Activated CD4-positive, alpha-beta memory T cell treated with anti-CD3 and anti-CD28 coated beads, Interleukin-2, amount 10 ng/mL, durations not matched to agents 7 days and 5 days (primary cell): ENCODE results near the gene MAN2C1. TPM values are rescaled to one million over a fixed set of nuclear protein-coding genes. Genes with fewer than 3 reads are reported as not detected.
A peak's percentile ranks its signal among the peaks of the same experiment; 100 is the strongest.

ENCODE experiments used
- CTCF ChIA-PET: fragments of 350-600 bp; sonication (Branson Sonifier 250); formaldehyde crosslinking; loops from one replicate; lab custom pipeline; 2021; ENCODE audit warnings: antibody characterized with exemption, inconsistent platforms; lab: Charles Lee
- POLR2A ChIA-PET: fragments of 350-600 bp; sonication (Branson Sonifier 250); formaldehyde crosslinking; loops from one replicate; lab custom pipeline; 2021; ENCODE audit warnings: antibody characterized with exemption; lab: Charles Lee
- DNase-seq: peaks from one replicate; pipeline ENCODE4 v3.0.0-alpha.2; 2020
- H3K27ac Mint-ChIP-seq: one replicate; pipeline ENCODE4 v1.8.0; 2021; ENCODE audit warnings: mild to moderate bottlenecking, mixed read lengths
- H3K27me3 Mint-ChIP-seq: one replicate; pipeline ENCODE4 v1.8.0; 2021; ENCODE audit warnings: mixed read lengths
- H3K36me3 Mint-ChIP-seq: one replicate; pipeline ENCODE4 v1.8.0; 2021; ENCODE audit warnings: low read depth, mixed read lengths
- H3K4me1 Mint-ChIP-seq: one replicate; pipeline ENCODE4 v1.8.0; 2021; ENCODE audit warnings: mixed read lengths
- H3K4me3 Mint-ChIP-seq: one replicate; pipeline ENCODE4 v1.8.0; 2021; ENCODE audit warnings: mild to moderate bottlenecking, mixed read lengths
- H3K9me3 Mint-ChIP-seq: one replicate; pipeline ENCODE4 v1.8.0; 2021; ENCODE audit warnings: mixed read lengths
- total RNA-seq, 2 experiments: library from RNA; stranded (reverse); gene quantifications; one replicate each; pipeline ENCODE4 v1.2.3, GENCODE V29; 2021

MAN2C1 gene
- total RNA-seq, 2 experiments from 2014 or later, result 174 to 196 TPM

- H3K27me3 Mint-ChIP-seq, result no peaks in the 10 kb centered on the region
- peak overlapping the region; percentile 93 for H3K4me3 Mint-ChIP-seq
- ChIA-PET CTCF (interaction anchor here (0.6 to 4.5 kb wide), 8 partner anchors 15 to 327 kb away, joined by 3 to 109 read pairs (median 6); partner anchors contain the start of genes COMMD4, IMP3 and SIN3A), POLR2A (interaction anchor here (0.8 to 7.3 kb wide), 7 partner anchors 10 to 283 kb away, joined by 3 to 174 read pairs (median 5); partner anchors contain the start of gene SIN3A)
- no peak for DNase-seq
- H3K9me3 Mint-ChIP-seq, result no peaks in the 10 kb centered on the region
- peaks cover 52% of the 10 kb centered on the region for H3K36me3 Mint-ChIP-seq
- H3K27ac Mint-ChIP-seq, result peak overlapping the region; percentile 96
- H3K4me1 Mint-ChIP-seq, result peaks cover 37% of the 10 kb centered on the region
These were observed 1.6 kb upstream of the MAN2C1 start for GRCh38 chr15:75369897-75370581.

DNA sequence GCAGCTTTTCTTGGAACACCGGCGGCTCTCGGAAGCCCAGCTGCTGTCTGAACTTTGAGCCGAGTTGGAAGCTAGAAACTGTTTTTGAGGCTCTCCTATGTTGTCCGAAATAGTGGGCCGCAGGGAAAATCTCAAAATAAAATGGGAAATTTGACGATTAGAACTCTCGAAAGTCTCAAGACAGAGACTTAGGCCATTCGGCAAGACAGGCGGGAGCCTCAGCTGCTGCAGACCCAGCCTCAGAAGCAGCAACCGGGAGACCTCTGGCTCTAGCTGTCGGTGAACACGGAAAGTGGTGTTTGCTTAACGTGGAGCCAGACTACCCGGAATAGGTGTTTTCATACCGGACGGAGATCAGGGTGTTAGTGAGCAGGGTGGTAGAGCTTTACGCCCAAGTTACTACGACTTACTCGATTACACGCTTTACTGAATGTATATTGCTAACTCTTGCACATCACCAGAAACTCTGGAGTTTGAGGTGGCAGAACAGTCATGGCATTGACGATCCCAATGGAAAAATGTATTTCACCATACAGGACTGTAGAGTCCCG, 357 bp upstream of the MAN2C1 start:
- peaks cover 44% of the 10 kb centered on the region for H3K36me3 Mint-ChIP-seq
- peak overlapping the region; percentile 96 for H3K27ac Mint-ChIP-seq
- peak; percentile 32 for DNase-seq
- ChIA-PET POLR2A (interaction anchor here (0.8 to 7.3 kb wide), 31 partner anchors 8 to 462 kb away, joined by 3 to 174 read pairs (median 6); partner anchors contain the start of genes COMMD4, FAM219B, IMP3 and NEIL1), CTCF (interaction anchor here (0.6 to 4.5 kb wide), 26 partner anchors 8 to 393 kb away, joined by 3 to 109 read pairs (median 6); partner anchors contain the start of genes C15orf39, COMMD4, IMP3 and PPCDC)
- H3K9me3 Mint-ChIP-seq, result no peaks in the 10 kb centered on the region
- H3K4me1 Mint-ChIP-seq, result peaks cover 33% of the 10 kb centered on the region
- no peaks in the 10 kb centered on the region for H3K27me3 Mint-ChIP-seq
- peak overlapping the region; percentile 93 for H3K4me3 Mint-ChIP-seq

DNA sequence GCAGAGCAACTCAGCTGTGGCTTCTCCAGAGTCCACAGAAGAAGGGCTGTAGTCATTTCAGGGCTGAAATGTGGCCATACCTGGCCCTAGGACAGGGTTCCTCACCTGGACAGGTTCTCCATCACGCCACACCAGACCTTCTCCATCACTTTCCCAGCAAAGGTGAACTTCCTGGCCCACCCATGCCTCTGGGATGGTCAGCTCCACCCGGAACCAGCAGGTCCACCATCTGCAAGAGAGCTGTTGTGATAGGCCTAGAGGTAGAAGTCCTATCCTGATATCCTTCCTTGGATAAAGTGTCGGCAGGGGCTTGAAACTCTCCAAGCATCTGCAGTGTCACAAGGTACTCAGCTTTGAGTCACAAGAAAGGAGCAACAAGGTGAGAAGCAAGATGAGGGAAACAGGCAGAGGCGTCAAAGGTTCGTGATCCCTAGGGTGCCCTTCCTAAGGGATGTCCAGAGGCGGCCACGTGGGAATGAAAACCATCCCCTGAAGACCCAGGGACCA, 948 bp downstream of the MAN2C1 start:
- peaks cover 29% of the 10 kb centered on the region for H3K4me1 Mint-ChIP-seq

GRCh38 chr15:75367006-75367405, 1.4 kb downstream of the MAN2C1 start:
- peak overlapping the region; percentile 93 for H3K4me3 Mint-ChIP-seq

More for the DNA sequence above, 948 bp downstream of the MAN2C1 start:
- Mint-ChIP-seq H3K36me3 (peaks cover 34% of the 10 kb centered on the region), H3K27ac (peak overlapping the region; percentile 96), H3K27me3 (no peaks in the 10 kb centered on the region), H3K4me3 (peak overlapping the region; percentile 93), H3K9me3 (no peaks in the 10 kb centered on the region)
- ChIA-PET CTCF (interaction anchor here (0.7 to 4.5 kb wide), 46 partner anchors 8 to 435 kb away, joined by 3 to 109 read pairs (median 5); partner anchors contain the start of genes C15orf39, COMMD4, IMP3 and SIN3A), POLR2A (interaction anchor here (0.8 to 7.3 kb wide), 31 partner anchors 11 to 641 kb away, joined by 3 to 174 read pairs (median 6); partner anchors contain the start of genes COMMD4, FAM219B, IMP3 and NEIL1)
- DNase-seq, result no peak

DNA sequence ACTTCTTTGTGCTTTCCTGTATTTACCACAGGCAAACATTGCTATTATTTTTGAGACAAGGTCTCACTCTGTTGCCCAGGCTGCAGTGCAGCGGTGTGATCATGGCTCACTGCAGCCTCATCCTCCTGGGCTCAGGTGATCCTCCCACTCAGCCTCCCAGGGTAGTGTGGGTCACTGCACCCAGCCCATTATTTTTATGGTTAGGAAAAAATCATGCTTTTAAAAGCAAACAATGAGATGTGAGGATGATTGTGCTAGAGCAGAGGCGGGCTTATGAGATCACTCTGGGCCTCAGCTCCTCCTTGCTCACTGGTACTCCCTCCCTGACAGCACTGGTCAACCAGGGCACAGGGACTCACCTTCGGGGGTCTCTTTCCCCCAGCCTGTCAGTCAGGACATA, 2.2 kb downstream of the MAN2C1 start:
- CTCF ChIA-PET, result interaction anchor here (0.6 to 4.5 kb wide), 4 partner anchors 15 to 274 kb away, joined by 5 to 109 read pairs (median 35); partner anchors contain the start of genes IMP3 and SIN3A
- Mint-ChIP-seq H3K27ac (no peak overlapping the region), H3K4me1 (peaks cover 29% of the 10 kb centered on the region), H3K9me3 (no peaks in the 10 kb centered on the region), H3K36me3 (peaks cover 25% of the 10 kb centered on the region), H3K27me3 (no peaks in the 10 kb centered on the region), H3K4me3 (no peak overlapping the region)
- POLR2A ChIA-PET, result interaction anchor here (7.3 kb wide), 1 partner anchor 87 kb away, joined by 174 read pairs; the partner anchor contains the start of gene SIN3A
- no peak for DNase-seq

More at GRCh38 chr15:75367006-75367405, 1.4 kb downstream of the MAN2C1 start:
- Mint-ChIP-seq H3K27ac (peak overlapping the region; percentile 96), H3K36me3 (peaks cover 33% of the 10 kb centered on the region), H3K27me3 (no peaks in the 10 kb centered on the region), H3K9me3 (no peaks in the 10 kb centered on the region), H3K4me1 (peaks cover 29% of the 10 kb centered on the region)
- CTCF ChIA-PET, result interaction anchor here (0.6 to 4.5 kb wide), 21 partner anchors 13 to 317 kb away, joined by 3 to 109 read pairs (median 6); partner anchors contain the start of genes COMMD4, IMP3, SIN3A and SNUPN
- DNase-seq, result no peak
- POLR2A ChIA-PET, result interaction anchor here (1.1 to 7.3 kb wide), 11 partner anchors 17 to 460 kb away, joined by 3 to 174 read pairs (median 14); partner anchors contain the start of genes COMMD4, FAM219B, IMP3 and NEIL1

GRCh38 chr15:75364881-75365280, 3.5 kb downstream of the MAN2C1 start:
- CTCF ChIA-PET, result no interaction called here
- Mint-ChIP-seq H3K4me1 (peaks cover 31% of the 10 kb centered on the region), H3K36me3 (peaks cover 24% of the 10 kb centered on the region), H3K27me3 (no peaks in the 10 kb centered on the region), H3K9me3 (no peaks in the 10 kb centered on the region), H3K4me3 (no peak overlapping the region), H3K27ac (no peak overlapping the region)
- POLR2A ChIA-PET, result no interaction called here
- no peak for DNase-seq

DNA sequence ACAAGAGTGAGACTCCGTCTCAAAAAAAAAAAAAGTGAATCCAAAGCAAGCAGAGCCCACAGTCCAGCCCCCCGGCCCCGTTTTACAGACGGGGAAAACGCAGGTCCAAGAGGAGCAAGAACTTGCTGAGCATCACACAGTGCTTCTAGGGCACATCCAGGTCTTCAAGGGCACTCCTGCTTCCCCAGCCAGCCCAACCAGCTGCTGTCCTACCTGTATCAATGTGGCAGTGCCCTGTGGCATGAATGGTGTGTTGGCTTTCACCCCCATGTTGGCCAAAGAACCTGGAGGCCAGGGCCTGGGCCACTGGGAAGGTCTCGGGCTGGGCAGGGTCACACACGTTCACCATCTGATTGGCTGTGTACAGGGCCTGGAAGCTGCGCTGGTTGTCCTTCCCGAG, 4.6 kb downstream of the MAN2C1 start:
- peaks cover 20% of the 10 kb centered on the region for H3K4me1 Mint-ChIP-seq
- no peak overlapping the region for H3K27ac Mint-ChIP-seq
- ChIA-PET CTCF (no interaction called here), POLR2A (interaction anchor here (0.8 kb wide), 1 partner anchor 13 kb away, joined by 4 read pairs; no protein-coding TSS in a partner anchor)
- H3K4me3 Mint-ChIP-seq, result no peak overlapping the region
- DNase-seq, result no peak
- peaks cover 16% of the 10 kb centered on the region for H3K36me3 Mint-ChIP-seq
- H3K9me3 Mint-ChIP-seq, result no peaks in the 10 kb centered on the region
- no peaks in the 10 kb centered on the region for H3K27me3 Mint-ChIP-seq

GRCh38 chr15:75362642-75363249, 5.7 kb downstream of the MAN2C1 start:
- Mint-ChIP-seq H3K4me1 (peaks cover 16% of the 10 kb centered on the region), H3K27me3 (no peaks in the 10 kb centered on the region), H3K4me3 (no peak overlapping the region), H3K9me3 (no peaks in the 10 kb centered on the region), H3K36me3 (peaks cover 12% of the 10 kb centered on the region), H3K27ac (no peak overlapping the region)
- CTCF ChIA-PET, result no interaction called here
- POLR2A ChIA-PET, result interaction anchor here (0.8 to 1.4 kb wide), 3 partner anchors 9 to 92 kb away, joined by 4 read pairs; no protein-coding TSS in a partner anchor
- no peak for DNase-seq

GRCh38 chr15:75361989-75362641, 6.3 kb downstream of the MAN2C1 start:
- peaks cover 10% of the 10 kb centered on the region for H3K4me1 Mint-ChIP-seq
- no peak overlapping the region for H3K4me3 Mint-ChIP-seq
- no peaks in the 10 kb centered on the region for H3K27me3 Mint-ChIP-seq
- no peak overlapping the region for H3K27ac Mint-ChIP-seq
- ChIA-PET CTCF (no interaction called here), POLR2A (interaction anchor here (0.6 to 1.4 kb wide), 3 partner anchors 9 to 240 kb away, joined by 3 to 4 read pairs (median 4); no protein-coding TSS in a partner anchor)
- no peaks in the 10 kb centered on the region for H3K9me3 Mint-ChIP-seq
- H3K36me3 Mint-ChIP-seq, result peaks cover 12% of the 10 kb centered on the region
- no peak for DNase-seq

DNA sequence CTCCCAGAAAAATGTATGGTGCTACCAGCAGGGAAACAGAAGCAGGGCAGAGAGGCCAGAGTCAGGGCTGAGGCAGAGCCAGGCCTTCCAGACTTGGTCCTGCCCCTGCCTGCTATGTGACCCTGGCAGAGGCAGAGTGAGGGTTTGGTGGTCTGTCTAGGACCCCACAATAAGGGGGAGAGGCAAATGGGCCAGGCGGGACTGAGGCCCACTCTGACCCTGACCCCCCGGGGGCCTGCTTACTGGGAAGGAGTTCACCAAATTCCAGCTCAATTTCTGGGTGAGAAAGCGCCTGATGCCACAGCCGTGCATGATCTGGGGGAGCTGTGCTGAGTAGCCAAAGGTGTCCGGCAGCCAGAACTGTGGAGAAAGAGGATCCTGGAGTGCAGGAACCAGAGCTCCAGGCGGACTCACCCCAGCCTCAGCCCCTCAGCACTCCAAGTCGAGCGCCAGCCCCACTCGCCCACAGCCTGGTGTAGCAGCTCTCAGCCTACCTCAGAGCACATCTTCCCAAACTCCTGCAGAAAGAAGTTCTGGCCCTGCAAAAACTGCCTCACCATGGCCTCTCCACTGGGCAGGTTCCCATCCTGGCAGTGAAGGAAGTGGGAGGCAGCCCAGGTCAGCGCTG, 6.9 kb downstream of the MAN2C1 start:
- POLR2A ChIA-PET, result interaction anchor here (0.6 to 1.4 kb wide), 2 partner anchors 8 to 240 kb away, joined by 3 to 4 read pairs; no protein-coding TSS in a partner anchor
- H3K27ac Mint-ChIP-seq, result no peak overlapping the region
- H3K4me3 Mint-ChIP-seq, result no peak overlapping the region
- CTCF ChIA-PET, result no interaction called here
- no peaks in the 10 kb centered on the region for H3K9me3 Mint-ChIP-seq
- peaks cover 12% of the 10 kb centered on the region for H3K36me3 Mint-ChIP-seq
- H3K27me3 Mint-ChIP-seq, result no peaks in the 10 kb centered on the region
- DNase-seq, result no peak
- peaks cover 6% of the 10 kb centered on the region for H3K4me1 Mint-ChIP-seq

DNA sequence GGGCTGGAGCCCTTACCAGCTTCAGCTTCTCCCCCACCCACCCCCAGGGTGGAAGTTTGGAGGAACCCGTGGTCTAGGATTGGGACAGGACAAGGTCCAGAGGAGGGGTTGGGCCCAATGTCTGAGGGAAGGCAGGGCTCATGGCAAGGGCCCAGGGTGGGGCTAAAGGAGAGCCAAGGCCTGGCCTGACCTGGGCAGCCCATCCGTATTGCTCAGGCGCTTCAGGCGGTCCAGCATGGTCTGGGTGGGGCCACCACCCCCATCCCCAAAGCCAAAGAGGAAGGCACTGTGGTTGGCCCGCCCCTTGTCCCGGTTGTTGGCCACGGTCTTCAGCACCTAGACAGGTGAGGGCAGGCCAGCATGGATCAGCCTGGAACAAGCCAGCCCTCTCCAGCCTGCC, 7.6 kb downstream of the MAN2C1 start:
- Mint-ChIP-seq H3K4me3 (no peak overlapping the region), H3K9me3 (no peaks in the 10 kb centered on the region), H3K4me1 (peaks cover 6% of the 10 kb centered on the region), H3K27me3 (no peaks in the 10 kb centered on the region), H3K27ac (no peak overlapping the region), H3K36me3 (peaks cover 12% of the 10 kb centered on the region)
- DNase-seq, result no peak
- ChIA-PET POLR2A (interaction anchor here (0.9 to 1.3 kb wide), 2 partner anchors 12 to 265 kb away, joined by 3 to 7 read pairs; partner anchors contain the start of gene SNUPN), CTCF (no interaction called here)
